Activated CD4-positive, alpha-beta T cell treated with anti-CD3 and anti-CD28 coated beads for 36 hours (primary cell): ENCODE data around the gene STARD9. TPM values are rescaled to one million over a fixed set of nuclear protein-coding genes. Genes with fewer than 3 reads are reported as not detected.
"Not testable (repeated sequence)": the region's sequence is repeated elsewhere in the genome, so short reads cannot be mapped to it uniquely, and the experiment has no call there.

ENCODE experiments used
- ATAC-seq: fragments of 200-7000 bp; cut with Tn5 transposase; one replicate; pipeline ENCODE4 v1.10.0; 2021; ENCODE audit warnings: mild to moderate bottlenecking, moderate library complexity
- CTCF ChIA-PET: fragments of 350-600 bp; sonication (Branson Sonifier 250); formaldehyde crosslinking; loops from one replicate; lab custom pipeline; 2021; ENCODE audit warnings: antibody characterized with exemption; lab: Charles Lee
- POLR2A ChIA-PET: fragments of 350-600 bp; sonication (Branson Sonifier 250); formaldehyde crosslinking; loops from one replicate; lab custom pipeline; 2021; ENCODE audit warnings: antibody characterized with exemption, inconsistent platforms; lab: Charles Lee
- DNase-seq: peaks from one replicate; pipeline ENCODE4 v3.0.0-alpha.2; 2020
- H3K27ac Mint-ChIP-seq: one replicate; pipeline ENCODE4 v1.8.0; 2021; ENCODE audit warnings: mixed read lengths
- H3K27me3 Mint-ChIP-seq: one replicate; pipeline ENCODE4 v1.8.0; 2021; ENCODE audit warnings: mixed read lengths
- H3K36me3 Mint-ChIP-seq: one replicate; pipeline ENCODE4 v1.8.0; 2021; ENCODE audit warnings: low read depth, mixed read lengths
- H3K4me1 Mint-ChIP-seq: one replicate; pipeline ENCODE4 v1.8.0; 2021; ENCODE audit warnings: mixed read lengths
- H3K4me3 Mint-ChIP-seq: one replicate; pipeline ENCODE4 v1.8.0; 2021; ENCODE audit warnings: mild to moderate bottlenecking, moderate library complexity, mixed read lengths
- H3K9me3 Mint-ChIP-seq: one replicate; pipeline ENCODE4 v1.8.0; 2021; ENCODE audit warnings: low read depth, mixed read lengths
- intact Hi-C, 2 experiments: fragments of 100-400 bp; cut with DNase I in 1 of 2; cut with micrococcal nuclease in 1 of 2; formaldehyde crosslinking; loops; one replicate each; pipeline versions ENCODE4 v1.14.2 to v1.15.1; 2022 to 2024; cut with DNase I, micrococcal nuclease
- total RNA-seq, 2 experiments: library from RNA; stranded (reverse); gene quantifications; one replicate each; pipeline ENCODE4 v1.2.3, GENCODE V29; 2021

STARD9 gene
- total RNA-seq, 2 experiments from 2014 or later: 4.0 to 4.1 TPM

GRCh38 chr15:42737529-42738328, 162.3 kb downstream of the STARD9 start:
- Mint-ChIP-seq H3K4me1 (peaks cover 16% of the 10 kb centered on the region), H3K27ac (peak overlapping the region; percentile 61), H3K4me3 (peak overlapping the region; percentile 71), H3K9me3 (no peaks in the 10 kb centered on the region), H3K27me3 (no peaks in the 10 kb centered on the region), H3K36me3 (peaks cover 11% of the 10 kb centered on the region)
- CTCF ChIA-PET: interaction anchor here (0.8 to 0.9 kb wide), 3 partner anchors 141 to 190 kb away, joined by 3 to 5 read pairs (median 3); no protein-coding TSS in a partner anchor
- intact Hi-C loops: loop anchor here (1.0 to 5.0 kb wide), 8 partner anchors 160 to 464 kb away; partner anchors contain the start of genes STARD9 (in 2 of the 2), CCNDBP1 (in 1 of the 2), GANC (in 1 of the 2) and TMEM87A (in 1 of the 2)
- POLR2A ChIA-PET: no interaction called here
- ATAC-seq (no peak), DNase-seq (no peak)

- CTCF ChIA-PET: interaction anchor here (1.2 kb wide), 1 partner anchor 185 kb away, joined by 4 read pairs; no protein-coding TSS in a partner anchor
- H3K36me3 Mint-ChIP-seq: peaks cover 2% of the 10 kb centered on the region
- H3K9me3 Mint-ChIP-seq: no peaks in the 10 kb centered on the region
- H3K4me1 Mint-ChIP-seq: peaks cover 5% of the 10 kb centered on the region
- no peak overlapping the region for H3K27ac Mint-ChIP-seq
- H3K4me3 Mint-ChIP-seq: no peak overlapping the region
- DNase-seq (no peak), ATAC-seq (no peak)
- intact Hi-C loops: no loop called here
- POLR2A ChIA-PET: no interaction called here
- no peaks in the 10 kb centered on the region for H3K27me3 Mint-ChIP-seq
These were observed 166.3 kb downstream of the STARD9 start for GRCh38 chr15:42741710-42742109.

- no peak overlapping the region for H3K27ac Mint-ChIP-seq
- no peak for ATAC-seq
- H3K4me1 Mint-ChIP-seq: peaks cover 5% of the 10 kb centered on the region
- POLR2A ChIA-PET: no interaction called here
- no peak overlapping the region for H3K4me3 Mint-ChIP-seq
- no peaks in the 10 kb centered on the region for H3K27me3 Mint-ChIP-seq
- CTCF ChIA-PET: interaction anchor here (1.2 kb wide), 1 partner anchor 185 kb away, joined by 4 read pairs; no protein-coding TSS in a partner anchor
- H3K36me3 Mint-ChIP-seq: peaks cover 2% of the 10 kb centered on the region
- no peaks in the 10 kb centered on the region for H3K9me3 Mint-ChIP-seq
- intact Hi-C loops: no loop called here
- DNase-seq: no peak
These were observed 166.7 kb downstream of the STARD9 start for GRCh38 chr15:42742149-42742548.

GRCh38 chr15:42744195-42744594, 168.8 kb downstream of the STARD9 start:
- POLR2A ChIA-PET: no interaction called here

GRCh38 chr15:42749266-42749665, 173.9 kb downstream of the STARD9 start:
- DNase-seq (no peak), ATAC-seq (no peak)
- Mint-ChIP-seq H3K9me3 (peaks cover 9% of the 10 kb centered on the region), H3K36me3 (peaks cover 38% of the 10 kb centered on the region), H3K27ac (no peak overlapping the region), H3K4me1 (no peaks in the 10 kb centered on the region), H3K27me3 (no peaks in the 10 kb centered on the region), H3K4me3 (no peak overlapping the region)
- intact Hi-C loops: no loop called here
- CTCF ChIA-PET: interaction anchor here (1.2 kb wide), 1 partner anchor 23 kb away, joined by 5 read pairs; no protein-coding TSS in a partner anchor
- POLR2A ChIA-PET: no interaction called here

More at GRCh38 chr15:42744195-42744594, 168.8 kb downstream of the STARD9 start:
- no peak for ATAC-seq
- Mint-ChIP-seq H3K27me3 (no peaks in the 10 kb centered on the region), H3K4me1 (no peaks in the 10 kb centered on the region), H3K36me3 (peaks cover 2% of the 10 kb centered on the region), H3K9me3 (no peaks in the 10 kb centered on the region), H3K27ac (no peak overlapping the region), H3K4me3 (no peak overlapping the region)
- intact Hi-C loops: no loop called here
- DNase-seq: no peak
- CTCF ChIA-PET: interaction anchor here (0.7 kb wide), 1 partner anchor 461 kb away, joined by 3 read pairs; no protein-coding TSS in a partner anchor

GRCh38 chr15:42750306-42750705, 174.9 kb downstream of the STARD9 start:
- POLR2A ChIA-PET: no interaction called here
- Mint-ChIP-seq H3K4me1 (no peaks in the 10 kb centered on the region), H3K27ac (no peak overlapping the region), H3K4me3 (no peak overlapping the region), H3K36me3 (peaks cover 38% of the 10 kb centered on the region), H3K9me3 (peaks cover 9% of the 10 kb centered on the region), H3K27me3 (no peaks in the 10 kb centered on the region)
- DNase-seq: no peak
- no peak for ATAC-seq
- CTCF ChIA-PET: interaction anchor here (1.2 kb wide), 1 partner anchor 25 kb away, joined by 5 read pairs; no protein-coding TSS in a partner anchor
- intact Hi-C loops: no loop called here

GRCh38 chr15:42759093-42759492, 183.7 kb downstream of the STARD9 start:
- intact Hi-C loops: no loop called here
- ChIA-PET POLR2A (no interaction called here), CTCF (no interaction called here)
- peaks cover 30% of the 10 kb centered on the region for H3K36me3 Mint-ChIP-seq
- ATAC-seq (no peak), DNase-seq (no peak)
- H3K27ac Mint-ChIP-seq: no peak overlapping the region
- no peaks in the 10 kb centered on the region for H3K4me1 Mint-ChIP-seq
- no peaks in the 10 kb centered on the region for H3K27me3 Mint-ChIP-seq
- H3K4me3 Mint-ChIP-seq: no peak overlapping the region
- H3K9me3 Mint-ChIP-seq: peaks cover 18% of the 10 kb centered on the region

GRCh38 chr15:42760759-42761158, 185.4 kb downstream of the STARD9 start:
- ChIA-PET POLR2A (no interaction called here), CTCF (no interaction called here)
- Mint-ChIP-seq H3K9me3 (peaks cover 21% of the 10 kb centered on the region), H3K36me3 (peaks cover 44% of the 10 kb centered on the region), H3K27me3 (no peaks in the 10 kb centered on the region), H3K4me1 (no peaks in the 10 kb centered on the region), H3K4me3 (no peak overlapping the region), H3K27ac (no peak overlapping the region)
- ATAC-seq (no peak), DNase-seq (no peak)
- intact Hi-C loops: no loop called here

GRCh38 chr15:42761813-42762212, 186.4 kb downstream of the STARD9 start:
- H3K27ac Mint-ChIP-seq, CTCF ChIA-PET: not testable (repeated sequence)

GRCh38 chr15:42764154-42764731, 188.8 kb downstream of the STARD9 start:
- H3K27me3 Mint-ChIP-seq, intact Hi-C loops, H3K4me1 Mint-ChIP-seq, ATAC-seq, POLR2A ChIA-PET, CTCF ChIA-PET, H3K27ac Mint-ChIP-seq, H3K4me3 Mint-ChIP-seq, DNase-seq: not testable (repeated sequence)
- peaks cover 30% of the 10 kb centered on the region for H3K9me3 Mint-ChIP-seq
- H3K36me3 Mint-ChIP-seq: peaks cover 53% of the 10 kb centered on the region

More at GRCh38 chr15:42761813-42762212, 186.4 kb downstream of the STARD9 start:
- Mint-ChIP-seq H3K36me3 (peaks cover 46% of the 10 kb centered on the region), H3K9me3 (peaks cover 27% of the 10 kb centered on the region)
- H3K4me1 Mint-ChIP-seq, intact Hi-C loops, POLR2A ChIA-PET, H3K27me3 Mint-ChIP-seq, ATAC-seq, H3K4me3 Mint-ChIP-seq, DNase-seq: not testable (repeated sequence)

- CTCF ChIA-PET, ATAC-seq, H3K27ac Mint-ChIP-seq, H3K27me3 Mint-ChIP-seq, intact Hi-C loops, H3K4me3 Mint-ChIP-seq, H3K4me1 Mint-ChIP-seq, POLR2A ChIA-PET, DNase-seq: not testable (repeated sequence)
- Mint-ChIP-seq H3K36me3 (peaks cover 54% of the 10 kb centered on the region), H3K9me3 (peaks cover 25% of the 10 kb centered on the region)
These were observed 190.7 kb downstream of the STARD9 start for GRCh38 chr15:42766109-42766508.
